Measurements from ENCODE around the gene RNASE9. TPM values are rescaled to one million over a fixed set of nuclear protein-coding genes. Genes with fewer than 3 reads are reported as not detected.

RNASE9 gene
- total and polyA plus RNA-seq, 2 experiments from 2014 or later: not detected

DNA sequence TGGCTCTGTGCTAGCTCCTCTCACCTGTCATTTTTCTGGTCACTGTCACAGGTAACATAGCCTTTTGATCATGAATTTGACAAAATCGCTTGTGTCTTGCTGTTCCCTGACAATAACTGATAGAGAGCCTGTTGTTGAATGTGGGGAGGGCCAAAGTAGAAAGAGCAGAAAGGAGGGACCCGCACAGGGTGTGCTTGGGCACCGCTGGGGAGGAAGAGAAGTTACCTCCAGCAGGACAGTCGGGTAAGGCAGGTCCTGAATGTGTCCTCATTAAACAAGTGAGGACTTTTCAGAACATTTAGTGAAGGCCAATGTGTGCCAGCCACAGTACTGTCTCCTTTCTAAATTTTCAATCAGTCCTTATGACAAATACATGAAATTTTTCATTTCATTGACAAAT, 30.4 kb upstream of the RNASE9 start, which contains the start of gene RNASE12:
Gene RNASE12 (minus strand): TSS at position 142 of the 400 bp plus-strand sequence. CDS start 653 bp downstream, outside the sequence.
- Histone ChIP-seq H3K36me3 (replicated peaks; ENCODE audit: insufficient read depth, low read depth) (no peaks in the 10 kb centered on the region), H3K79me2 (no peaks in the 10 kb centered on the region), H3K9me2 (replicated peaks; ENCODE audit: insufficient read depth) (no peaks in the 10 kb centered on the region), H3K27ac (no peak within 1 kb of the TSS), H4K20me1 (ENCODE audit: insufficient read depth, poor library complexity, severe bottlenecking) (no peaks in the 10 kb centered on the region), H3K4me3 (no peak within 1 kb of the TSS), H3K4me1 (ENCODE audit: insufficient read depth) (no peaks in the 10 kb centered on the region), H3K27me3 (no peaks in the 10 kb centered on the region), H3K9me3 (ENCODE audit: low read depth) (no peaks in the 10 kb centered on the region), H2AFZ (no peak within 1 kb of the TSS), H3K4me2 (no peak within 1 kb of the TSS)
- 80% methylated on average over 4 of the region's 4 CpGs for WGBS (ENCODE audit: low lambda C conversion rate, missing lambda C conversion rate)
- no peak for DNase-seq (ENCODE audit: low spot score)
- no peak for TF ChIP-seq EZH2 (IDR thresholded peaks at IDR 0.05; ENCODE audit: borderline replicate concordance)
- no peak for TF ChIP-seq EZH2phosphoT487 (IDR thresholded peaks at IDR 0.05; ENCODE audit: low read depth, severe bottlenecking, unreplicated experiment)
- TF ChIP-seq, protein P1, sequence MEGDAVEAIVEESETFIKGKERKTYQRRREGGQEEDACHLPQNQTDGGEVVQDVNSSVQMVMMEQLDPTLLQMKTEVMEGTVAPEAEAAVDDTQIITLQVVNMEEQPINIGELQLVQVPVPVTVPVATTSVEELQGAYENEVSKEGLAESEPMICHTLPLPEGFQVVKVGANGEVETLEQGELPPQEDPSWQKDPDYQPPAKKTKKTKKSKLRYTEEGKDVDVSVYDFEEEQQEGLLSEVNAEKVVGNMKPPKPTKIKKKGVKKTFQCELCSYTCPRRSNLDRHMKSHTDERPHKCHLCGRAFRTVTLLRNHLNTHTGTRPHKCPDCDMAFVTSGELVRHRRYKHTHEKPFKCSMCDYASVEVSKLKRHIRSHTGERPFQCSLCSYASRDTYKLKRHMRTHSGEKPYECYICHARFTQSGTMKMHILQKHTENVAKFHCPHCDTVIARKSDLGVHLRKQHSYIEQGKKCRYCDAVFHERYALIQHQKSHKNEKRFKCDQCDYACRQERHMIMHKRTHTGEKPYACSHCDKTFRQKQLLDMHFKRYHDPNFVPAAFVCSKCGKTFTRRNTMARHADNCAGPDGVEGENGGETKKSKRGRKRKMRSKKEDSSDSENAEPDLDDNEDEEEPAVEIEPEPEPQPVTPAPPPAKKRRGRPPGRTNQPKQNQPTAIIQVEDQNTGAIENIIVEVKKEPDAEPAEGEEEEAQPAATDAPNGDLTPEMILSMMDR (IDR thresholded peaks at IDR 0.05; ENCODE audit: poor library complexity): no peak

GRCh38 chr14:20587489-20588154, 26.8 kb upstream of the RNASE9 start, which contains the start of gene RNASE11:
Gene RNASE11, minus strand, starts transcription at chr14:20588001.
- H3K36me3 ChIP-seq (replicated peaks; ENCODE audit: insufficient read depth, low read depth): no peaks in the 10 kb centered on the region
- H3K4me1 ChIP-seq (ENCODE audit: insufficient read depth): no peaks in the 10 kb centered on the region
- DNase-seq (ENCODE audit: low spot score): no peak
- H2AFZ ChIP-seq: no peak within 1 kb of the TSS
- no peak within 1 kb of the TSS for H3K4me3 ChIP-seq
- TF ChIP-seq EZH2phosphoT487 (IDR thresholded peaks at IDR 0.05; ENCODE audit: low read depth, severe bottlenecking, unreplicated experiment): no peak
- TF ChIP-seq EZH2 (IDR thresholded peaks at IDR 0.05; ENCODE audit: borderline replicate concordance): no peak
- TF ChIP-seq, protein P1 (IDR thresholded peaks at IDR 0.05; ENCODE audit: poor library complexity): no peak
- H4K20me1 ChIP-seq (ENCODE audit: insufficient read depth, poor library complexity, severe bottlenecking): no peaks in the 10 kb centered on the region
- H3K9me2 ChIP-seq (replicated peaks; ENCODE audit: insufficient read depth): no peaks in the 10 kb centered on the region
- no peaks in the 10 kb centered on the region for H3K9me3 ChIP-seq (ENCODE audit: low read depth)
- no peak within 1 kb of the TSS for H3K4me2 ChIP-seq
- no peaks in the 10 kb centered on the region for H3K79me2 ChIP-seq
- H3K27me3 ChIP-seq: no peaks in the 10 kb centered on the region
- H3K27ac ChIP-seq: no peak within 1 kb of the TSS
- WGBS (ENCODE audit: low lambda C conversion rate, missing lambda C conversion rate): 92% methylated on average over 6 of the region's 6 CpGs

DNA sequence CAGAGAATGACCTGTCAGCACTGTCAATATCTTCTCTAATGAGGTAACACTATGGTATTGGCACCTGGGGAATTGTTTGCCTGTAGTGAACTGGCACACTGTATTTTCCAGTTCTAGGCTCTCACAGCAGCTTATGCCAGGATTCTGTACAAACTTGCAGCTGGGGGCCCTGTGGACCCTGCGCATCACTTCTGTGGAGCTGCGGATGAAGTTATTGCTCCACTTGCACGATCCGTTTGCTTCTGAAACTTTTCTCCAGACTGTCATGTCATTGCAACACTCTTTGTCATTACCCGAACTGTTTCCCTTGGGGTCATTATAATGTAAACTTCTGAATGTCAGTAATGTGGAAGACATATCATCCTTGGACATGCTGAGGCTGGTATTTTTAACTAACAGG, 23.1 kb upstream of the RNASE9 start:
- H3K4me1 ChIP-seq (ENCODE audit: insufficient read depth): no peaks in the 10 kb centered on the region
- H3K79me2 ChIP-seq: no peaks in the 10 kb centered on the region
- TF ChIP-seq EZH2 (IDR thresholded peaks at IDR 0.05; ENCODE audit: borderline replicate concordance) (no peak), EZH2phosphoT487 (IDR thresholded peaks at IDR 0.05; ENCODE audit: low read depth, severe bottlenecking, unreplicated experiment) (no peak)
- TF ChIP-seq, protein P1 (IDR thresholded peaks at IDR 0.05; ENCODE audit: poor library complexity): no peak
- H3K4me2 ChIP-seq: no peak overlapping the region
- no peaks in the 10 kb centered on the region for H3K36me3 ChIP-seq (replicated peaks; ENCODE audit: insufficient read depth, low read depth)
- no peaks in the 10 kb centered on the region for H4K20me1 ChIP-seq (ENCODE audit: insufficient read depth, poor library complexity, severe bottlenecking)
- no peak overlapping the region for H3K27ac ChIP-seq
- DNase-seq (ENCODE audit: low spot score): no peak
- H3K27me3 ChIP-seq: no peaks in the 10 kb centered on the region
- H3K9me3 ChIP-seq (ENCODE audit: low read depth): no peaks in the 10 kb centered on the region
- no peak overlapping the region for H2AFZ ChIP-seq
- no peak overlapping the region for H3K4me3 ChIP-seq
- 80% methylated on average over 5 of the region's 5 CpGs for WGBS (ENCODE audit: low lambda C conversion rate, missing lambda C conversion rate)
- no peaks in the 10 kb centered on the region for H3K9me2 ChIP-seq (replicated peaks; ENCODE audit: insufficient read depth)
